ENCODE results near the gene RALBP1. TPM values are rescaled to one million over a fixed set of nuclear protein-coding genes. Genes with fewer than 3 reads are reported as not detected.
A peak's percentile ranks its signal among the peaks of the same experiment; 100 is the strongest.

Gene RALBP1
- total RNA-seq, 2 donors from 2014 or later, result 59.1 to 64.9 TPM

DNA sequence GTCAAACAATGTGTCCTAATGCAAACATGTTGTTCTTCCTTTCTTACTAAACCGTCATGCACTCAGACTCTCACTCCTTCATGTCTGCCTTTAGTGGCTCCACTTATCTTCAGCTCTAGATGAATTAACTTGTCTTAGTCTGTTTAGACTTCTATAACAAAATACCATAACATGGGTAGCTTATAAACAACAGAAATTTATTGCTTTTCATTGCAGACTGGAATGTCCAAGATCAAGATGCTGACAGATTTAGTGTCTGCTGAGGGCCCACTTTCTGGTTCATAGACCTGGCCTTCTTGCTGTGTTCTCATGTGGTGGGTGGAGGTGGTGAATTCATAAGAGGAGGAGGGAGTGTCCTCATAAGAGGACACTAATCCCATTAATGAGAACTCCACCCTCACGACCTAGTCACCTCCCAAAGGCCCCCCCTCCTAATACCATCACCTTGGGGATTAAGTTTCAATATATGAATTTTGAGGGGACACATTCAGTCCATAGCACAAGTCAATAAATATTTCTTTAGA is 32.3 kb downstream of the RALBP1 start:
- H3K27ac ChIP-seq, result no peak overlapping the region
- H3K4me3 ChIP-seq, result no peak overlapping the region
- H3K4me1 ChIP-seq, result no peaks in the 10 kb centered on the region
- intact Hi-C loops (cut with DNase I), result no loop called here
- DNase-seq, result no peak
- TF ChIP-seq, protein P1, sequence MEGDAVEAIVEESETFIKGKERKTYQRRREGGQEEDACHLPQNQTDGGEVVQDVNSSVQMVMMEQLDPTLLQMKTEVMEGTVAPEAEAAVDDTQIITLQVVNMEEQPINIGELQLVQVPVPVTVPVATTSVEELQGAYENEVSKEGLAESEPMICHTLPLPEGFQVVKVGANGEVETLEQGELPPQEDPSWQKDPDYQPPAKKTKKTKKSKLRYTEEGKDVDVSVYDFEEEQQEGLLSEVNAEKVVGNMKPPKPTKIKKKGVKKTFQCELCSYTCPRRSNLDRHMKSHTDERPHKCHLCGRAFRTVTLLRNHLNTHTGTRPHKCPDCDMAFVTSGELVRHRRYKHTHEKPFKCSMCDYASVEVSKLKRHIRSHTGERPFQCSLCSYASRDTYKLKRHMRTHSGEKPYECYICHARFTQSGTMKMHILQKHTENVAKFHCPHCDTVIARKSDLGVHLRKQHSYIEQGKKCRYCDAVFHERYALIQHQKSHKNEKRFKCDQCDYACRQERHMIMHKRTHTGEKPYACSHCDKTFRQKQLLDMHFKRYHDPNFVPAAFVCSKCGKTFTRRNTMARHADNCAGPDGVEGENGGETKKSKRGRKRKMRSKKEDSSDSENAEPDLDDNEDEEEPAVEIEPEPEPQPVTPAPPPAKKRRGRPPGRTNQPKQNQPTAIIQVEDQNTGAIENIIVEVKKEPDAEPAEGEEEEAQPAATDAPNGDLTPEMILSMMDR (IDR thresholded peaks at IDR 0.05), result no peak
- H3K9ac ChIP-seq (ENCODE audit: low read depth in 2 of 2, low read length in 2 of 2), result no peak overlapping the region
- no peaks in the 10 kb centered on the region for H3K9me3 ChIP-seq
- H3K36me3 ChIP-seq, result no peaks in the 10 kb centered on the region
- no peaks in the 10 kb centered on the region for H3K27me3 ChIP-seq

DNA sequence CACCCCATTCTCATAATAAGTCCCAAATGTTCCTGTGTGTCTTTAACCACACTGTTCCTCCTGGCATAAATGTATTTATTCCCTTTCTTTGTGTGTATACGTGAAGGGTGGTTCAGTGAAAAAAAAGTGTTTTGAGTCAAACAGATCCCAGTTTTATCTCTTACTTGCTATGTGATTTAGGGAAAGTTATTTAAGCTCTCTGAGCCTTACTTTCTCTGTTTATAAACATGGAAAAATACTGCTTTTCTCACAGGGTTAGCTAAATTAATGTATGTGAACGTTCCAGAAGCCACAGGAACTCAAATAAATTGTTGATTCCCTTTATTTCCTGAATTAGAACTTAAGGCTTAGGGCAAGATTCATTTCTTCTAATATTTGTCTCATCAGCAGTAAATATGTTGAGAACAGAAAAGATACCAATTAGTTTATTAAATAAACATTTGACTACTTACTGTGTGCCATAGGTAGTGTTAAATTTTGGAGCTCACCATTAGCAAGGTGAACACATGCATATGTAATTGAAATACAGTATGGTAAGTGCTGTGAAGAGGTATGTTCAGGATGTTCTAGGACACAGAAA is 33.2 kb downstream of the RALBP1 start:
- no peak for DNase-seq
- Histone ChIP-seq H3K27ac (no peak overlapping the region), H3K4me3 (no peak overlapping the region), H3K9ac (ENCODE audit: low read depth in 2 of 2, low read length in 2 of 2) (no peak overlapping the region), H3K36me3 (no peaks in the 10 kb centered on the region), H3K9me3 (no peaks in the 10 kb centered on the region), H3K4me1 (no peaks in the 10 kb centered on the region), H3K27me3 (no peaks in the 10 kb centered on the region)
- intact Hi-C loops (cut with DNase I), result no loop called here
- TF ChIP-seq, protein P1 (IDR thresholded peaks at IDR 0.05), result no peak

DNA sequence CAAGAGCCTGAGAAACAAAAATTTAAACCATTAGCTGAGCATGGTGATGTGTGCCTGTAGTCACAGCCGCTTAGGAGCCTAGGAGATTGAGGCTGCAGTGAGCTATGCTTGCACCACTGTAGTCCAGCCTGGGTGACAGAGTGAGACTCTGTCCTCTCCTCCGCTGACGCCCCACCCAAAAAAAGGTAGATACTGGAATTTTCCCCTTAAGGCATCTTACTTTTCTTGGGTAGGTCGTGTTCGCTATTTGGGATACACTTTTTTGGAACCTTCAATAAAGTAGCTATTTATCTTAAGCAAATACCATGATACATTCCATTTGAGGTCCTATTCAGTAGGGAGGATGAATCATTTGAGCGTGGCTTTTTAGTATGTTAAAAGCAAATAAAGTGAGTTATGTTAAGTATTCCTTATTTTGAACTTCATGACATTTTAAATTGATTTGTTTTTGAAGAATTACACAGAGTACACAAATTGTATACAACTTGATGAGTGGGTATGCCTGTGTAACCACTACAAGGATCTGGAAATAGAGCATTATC is 38.7 kb downstream of the RALBP1 start:
- H3K4me1 ChIP-seq, result no peaks in the 10 kb centered on the region
- H3K36me3 ChIP-seq, result no peaks in the 10 kb centered on the region
- intact Hi-C loops (cut with DNase I), result loop anchor here (10.0 kb wide), 3 partner anchors 119 to 439 kb away; partner anchors contain the start of gene TWSG1
- no peak overlapping the region for H3K4me3 ChIP-seq
- no peak overlapping the region for H3K9ac ChIP-seq (ENCODE audit: low read depth in 2 of 2, low read length in 2 of 2)
- H3K27ac ChIP-seq, result no peak overlapping the region
- no peak for DNase-seq
- H3K27me3 ChIP-seq, result no peaks in the 10 kb centered on the region
- TF ChIP-seq, protein P1 (IDR thresholded peaks at IDR 0.05), result no peak
- H3K9me3 ChIP-seq, result no peaks in the 10 kb centered on the region

DNA sequence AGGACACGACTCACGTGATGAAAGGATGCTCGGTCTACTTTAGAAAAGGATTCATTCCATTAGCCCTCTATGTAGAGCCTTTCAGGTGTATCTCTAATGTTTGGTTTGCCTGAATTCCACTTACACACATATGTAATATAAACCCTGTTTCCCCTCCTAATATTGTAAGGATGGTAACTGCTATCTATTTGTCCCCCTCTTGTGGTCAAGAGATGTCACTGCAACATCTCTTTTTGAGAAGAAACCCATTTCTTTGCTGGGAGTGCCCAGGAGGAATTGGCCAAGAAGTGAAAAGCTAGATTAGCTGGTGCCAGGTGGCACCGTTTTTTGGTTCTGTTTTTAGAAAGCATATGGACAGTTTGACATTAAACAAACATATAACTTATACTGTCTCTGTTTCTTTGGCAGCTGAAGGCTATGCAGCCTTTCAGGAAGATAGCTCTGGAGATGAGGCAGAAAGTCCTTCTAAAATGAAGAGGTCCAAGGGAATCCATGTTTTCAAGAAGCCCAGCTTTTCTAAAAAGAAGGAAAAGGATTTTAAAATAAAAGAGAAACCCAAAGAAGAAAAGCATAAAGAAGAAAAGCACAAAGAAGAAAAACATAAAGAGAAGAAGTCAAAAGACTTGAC is 41.2 kb downstream of the RALBP1 start:
- no peak overlapping the region for H3K27ac ChIP-seq
- no peaks in the 10 kb centered on the region for H3K36me3 ChIP-seq
- H3K4me3 ChIP-seq, result no peak overlapping the region
- no peak overlapping the region for H3K9ac ChIP-seq (ENCODE audit: low read depth in 2 of 2, low read length in 2 of 2)
- no peaks in the 10 kb centered on the region for H3K27me3 ChIP-seq
- no peak for DNase-seq
- intact Hi-C loops (cut with DNase I), result loop anchor here (10.0 kb wide), 3 partner anchors 122 to 442 kb away; partner anchors contain the start of gene TWSG1
- TF ChIP-seq, protein P1 (IDR thresholded peaks at IDR 0.05), result peak; percentile 89
- H3K9me3 ChIP-seq, result no peaks in the 10 kb centered on the region
- no peaks in the 10 kb centered on the region for H3K4me1 ChIP-seq

DNA sequence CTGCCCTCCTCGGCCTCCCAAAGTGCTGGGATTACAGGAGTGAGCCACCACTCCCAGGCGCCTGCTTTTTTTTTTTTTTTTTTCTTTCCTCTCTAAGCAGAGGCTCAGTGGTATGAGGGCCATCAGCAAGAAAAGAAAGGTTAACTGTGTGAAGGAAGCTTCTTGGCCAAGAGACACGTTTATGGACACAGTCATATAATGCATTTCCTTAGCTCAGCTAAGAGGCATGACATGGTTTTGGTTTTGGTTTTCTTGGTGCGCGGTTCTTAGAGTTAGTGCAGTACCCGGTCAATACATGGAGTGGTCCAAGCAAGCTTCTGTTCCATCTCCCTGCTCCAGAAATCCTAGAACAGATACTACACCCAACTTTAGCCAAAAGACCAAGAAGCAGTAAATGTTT is 42.6 kb downstream of the RALBP1 start:
- Histone ChIP-seq H3K9ac (ENCODE audit: low read depth in 2 of 2, low read length in 2 of 2) (no peak overlapping the region), H3K4me3 (no peak overlapping the region), H3K9me3 (no peaks in the 10 kb centered on the region), H3K27ac (no peak overlapping the region), H3K36me3 (no peaks in the 10 kb centered on the region), H3K4me1 (no peaks in the 10 kb centered on the region), H3K27me3 (no peaks in the 10 kb centered on the region)
- DNase-seq, result no peak
- intact Hi-C loops (cut with DNase I), result loop anchor here (10.0 kb wide), 3 partner anchors 123 to 443 kb away; partner anchors contain the start of gene TWSG1
- TF ChIP-seq, protein P1 (IDR thresholded peaks at IDR 0.05), result no peak
